Measurements from ENCODE around the gene RALGPS1.

DNA sequence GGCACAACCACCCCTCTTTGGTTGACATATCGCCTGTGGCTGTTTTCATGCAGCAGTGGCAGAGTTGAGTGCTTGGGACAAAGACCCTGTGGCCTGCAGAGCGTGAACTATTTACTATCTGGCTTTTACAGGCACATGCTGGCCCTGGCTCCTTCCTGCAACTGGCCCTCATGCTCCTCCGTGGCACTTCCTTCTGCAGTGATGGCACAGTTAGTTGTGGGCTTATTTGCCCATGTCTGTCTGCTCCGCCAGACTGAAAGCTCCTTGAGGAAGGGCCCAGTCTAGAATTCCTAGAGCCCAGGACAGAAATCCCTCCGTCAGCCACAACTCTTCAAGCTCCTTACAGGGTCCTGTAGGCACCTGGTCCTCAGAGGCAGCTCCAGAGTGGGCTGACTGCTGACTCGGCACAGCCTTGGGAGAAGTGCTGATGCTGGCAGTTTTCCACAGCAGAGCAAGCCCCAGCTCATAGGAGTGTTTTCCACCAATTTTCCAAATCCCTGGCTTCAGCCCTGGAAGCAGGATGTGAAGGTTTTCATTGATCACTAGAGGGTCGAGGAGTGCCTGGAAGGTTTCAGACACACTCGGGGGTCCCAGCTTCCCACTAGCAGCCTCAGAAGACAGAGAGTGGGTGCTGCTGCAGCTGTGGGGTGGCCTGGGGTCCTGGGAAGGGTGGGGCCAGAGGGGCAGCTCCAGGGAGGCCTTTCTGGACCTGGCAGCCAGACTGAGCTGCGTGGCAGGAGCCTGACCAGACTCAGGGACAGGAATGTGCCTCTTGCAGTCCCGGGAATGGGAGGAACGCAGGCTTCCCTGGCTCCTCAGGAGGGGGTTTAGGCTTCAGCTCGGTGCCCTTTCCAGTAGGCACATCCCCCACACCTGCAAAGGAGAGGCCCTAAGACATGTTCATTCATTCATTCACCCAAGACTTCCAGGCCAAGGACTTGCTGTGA lies 264.4 kb downstream of the RALGPS1 start:
- no peak for TF ChIP-seq POLR2A (IDR thresholded peaks at IDR 0.05; ENCODE audit: low read length)
- no peak for TF ChIP-seq CTCF (IDR thresholded peaks at IDR 0.05)
- TF ChIP-seq RAD21 (conservative IDR thresholded peaks at IDR 0.05 in 1 of 2, IDR thresholded peaks at IDR 0.05 in 1 of 2) = no peak
- TF ChIP-seq MAFK (IDR thresholded peaks at IDR 0.05; ENCODE audit: partially characterized antibody) = peak; percentile 90
- TF ChIP-seq REST (IDR thresholded peaks at IDR 0.05) = no peak
- TF ChIP-seq MAX (IDR thresholded peaks at IDR 0.05) = no peak
- TF ChIP-seq, protein P1, sequence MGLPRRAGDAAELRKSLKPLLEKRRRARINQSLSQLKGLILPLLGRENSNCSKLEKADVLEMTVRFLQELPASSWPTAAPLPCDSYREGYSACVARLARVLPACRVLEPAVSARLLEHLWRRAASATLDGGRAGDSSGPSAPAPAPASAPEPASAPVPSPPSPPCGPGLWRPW (IDR thresholded peaks at IDR 0.05) = no peak
- TF ChIP-seq EP300 (IDR thresholded peaks at IDR 0.05) = no peak
- TF ChIP-seq HDAC2 (IDR thresholded peaks at IDR 0.05) = no peak

Data from A549 (cell line).